GM19463 (cell line): Measurements from ENCODE around the gene ARL14.

Experiments
- ATAC-seq: cut with Tn5 transposase; IDR thresholded peaks from one replicate; pipeline ENCODE4 v1.9.1; 2021; ENCODE audit warnings: mild to moderate bottlenecking, moderate library complexity; ENCODE audit not compliant: unreplicated experiment

Gene ARL14

DNA sequence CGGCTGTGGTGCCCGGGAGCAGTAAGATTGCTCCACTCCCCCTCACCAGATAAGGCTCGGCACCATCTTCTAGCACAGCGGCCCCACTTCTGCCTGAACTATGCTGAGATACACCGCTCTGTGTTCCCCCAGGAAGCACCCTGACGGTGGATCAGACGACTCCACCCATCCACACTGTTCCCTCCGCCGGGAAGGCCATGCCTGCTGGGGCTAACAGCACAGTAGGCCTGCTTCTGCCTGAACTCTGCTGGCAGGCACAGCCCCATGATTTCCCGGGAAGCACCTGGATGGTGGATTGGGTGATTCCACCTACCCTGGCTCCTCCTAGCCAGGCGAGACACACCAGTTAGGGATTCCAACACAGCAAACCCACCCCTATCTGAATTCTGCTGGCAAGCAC is 42.8 kb downstream of the ARL14 start:
- ATAC-seq, result no peak

DNA sequence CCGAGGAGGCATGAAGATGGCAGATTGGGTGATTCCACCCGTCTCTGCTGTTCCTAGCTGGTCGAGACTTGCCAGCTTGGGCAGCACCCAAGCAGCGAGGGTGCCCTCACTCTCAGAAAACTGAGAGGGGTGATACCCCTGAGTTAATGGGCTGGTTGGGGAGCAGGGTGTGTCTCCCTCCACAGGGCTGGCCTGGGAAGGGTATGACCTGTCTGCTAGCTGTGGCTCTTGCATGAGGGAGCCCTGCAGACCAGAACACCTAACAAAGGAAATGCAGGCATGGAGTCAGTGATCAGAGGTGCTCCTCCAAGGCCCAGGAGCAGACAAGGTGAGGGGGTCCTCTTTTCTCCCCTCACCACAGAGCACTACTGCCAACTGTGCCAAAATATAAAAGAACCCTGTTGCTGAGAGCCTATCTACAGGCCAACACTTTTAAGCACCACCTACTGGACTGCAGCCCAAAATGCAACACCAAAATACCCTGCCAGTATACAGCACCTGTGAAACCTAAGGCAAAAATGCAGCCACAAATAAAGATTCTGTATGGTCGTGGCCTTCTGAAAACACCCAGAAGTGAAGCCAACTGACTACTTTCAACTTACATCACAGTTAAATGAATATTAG is 43.3 kb downstream of the ARL14 start:
- ATAC-seq, result no peak

DNA sequence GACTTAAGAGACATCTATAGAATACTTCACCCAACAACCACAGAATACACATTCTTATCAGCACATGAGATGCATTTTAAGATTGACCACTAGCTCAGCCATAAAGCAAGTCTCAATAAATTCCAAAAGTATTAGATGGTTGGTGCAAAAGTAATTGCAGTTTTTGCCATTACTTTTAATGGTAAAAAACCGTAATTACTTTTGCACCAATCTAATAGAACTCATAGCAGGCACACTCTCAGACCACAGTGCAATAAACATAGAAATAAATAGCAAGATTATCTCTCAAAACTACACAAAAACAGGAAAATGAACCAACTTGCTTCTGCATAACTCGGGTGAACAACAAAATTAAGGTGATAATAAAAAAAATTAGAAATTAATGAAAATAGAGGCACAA is 45.4 kb downstream of the ARL14 start:
- ATAC-seq, result no peak

DNA sequence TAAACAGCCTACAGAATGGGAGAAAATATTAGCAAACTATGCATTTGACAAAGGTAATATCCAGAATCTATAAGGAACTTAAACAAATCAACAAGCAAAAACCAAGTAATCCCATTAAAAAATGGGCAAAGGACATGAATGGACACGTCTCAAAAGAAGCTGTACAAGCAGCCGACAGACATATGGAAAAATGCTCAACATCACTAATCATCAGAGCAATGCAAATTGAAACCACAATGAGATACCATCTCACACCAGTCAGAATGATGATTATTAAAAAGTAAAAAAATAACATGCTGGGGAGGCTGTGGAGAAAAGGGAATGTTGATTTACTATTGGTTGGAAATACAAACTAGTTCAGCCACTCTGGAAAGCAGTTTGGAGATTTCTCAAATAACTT is 48.4 kb downstream of the ARL14 start:
- ATAC-seq, result no peak
